Activated B cell treated with CpG ODN at 0.5 μM for 24 hours (primary cell): ENCODE measurements around the gene PLCL2. TPM values are rescaled to one million over a fixed set of nuclear protein-coding genes. Genes with fewer than 3 reads are reported as not detected.

Source experiments
- ATAC-seq: fragments of 200-7000 bp; cut with Tn5 transposase; one replicate; pipeline ENCODE4 v1.10.0; 2021; ENCODE audit warnings: low read depth, mild to moderate bottlenecking, moderate library complexity
- CTCF ChIA-PET: fragments of 350-600 bp; sonication (Branson Sonifier 250); formaldehyde crosslinking; loops from one replicate; lab custom pipeline; 2021; ENCODE audit warnings: antibody characterized with exemption; lab: Charles Lee
- POLR2A ChIA-PET: fragments of 350-600 bp; sonication (Branson Sonifier 250); formaldehyde crosslinking; loops from one replicate; lab custom pipeline; 2021; ENCODE audit warnings: antibody characterized with exemption; lab: Charles Lee
- DNase-seq: peaks from one replicate; pipeline ENCODE4 v3.0.0; 2022
- H3K27ac Mint-ChIP-seq: one replicate; pipeline ENCODE4 v1.8.0; 2020; ENCODE audit warnings: mixed read lengths
- H3K27me3 Mint-ChIP-seq: one replicate; pipeline ENCODE4 v1.8.0; 2021; ENCODE audit warnings: mixed read lengths
- H3K36me3 Mint-ChIP-seq: one replicate; pipeline ENCODE4 v1.8.0; 2021; ENCODE audit warnings: low read depth, mixed read lengths
- H3K4me1 Mint-ChIP-seq: one replicate; pipeline ENCODE4 v1.8.0; 2021; ENCODE audit warnings: mixed read lengths
- H3K4me3 Mint-ChIP-seq: one replicate; pipeline ENCODE4 v1.8.0; 2020; ENCODE audit warnings: mild to moderate bottlenecking, mixed read lengths
- H3K9me3 Mint-ChIP-seq: one replicate; pipeline ENCODE4 v1.8.0; 2020; ENCODE audit warnings: mixed read lengths
- CTCF ChIP-seq: fragments of 200-600 bp; IDR thresholded peaks from one replicate; pipeline ENCODE4 v1.8.0; 2022; ENCODE audit warnings: antibody characterized with exemption, mild to moderate bottlenecking
- intact Hi-C: fragments of 100-400 bp; cut with micrococcal nuclease; formaldehyde crosslinking; loops from one replicate; pipeline ENCODE4 v1.15.1; 2024
- total RNA-seq: library from RNA; stranded (reverse); gene quantifications from 2 replicates; pipeline ENCODE4 v1.2.3, GENCODE V29; 2022

PLCL2 gene
- total RNA-seq, 1 donor from 2014 or later: 40.0 TPM

GRCh38 chr3:17130956-17131355, 246.2 kb downstream of the PLCL2 start:
- Mint-ChIP-seq H3K36me3 (no peaks in the 10 kb centered on the region), H3K4me3 (no peak overlapping the region), H3K9me3 (peaks cover 16% of the 10 kb centered on the region), H3K27me3 (no peaks in the 10 kb centered on the region), H3K4me1 (no peaks in the 10 kb centered on the region), H3K27ac (no peak overlapping the region)
- CTCF ChIA-PET: no interaction called here
- DNase-seq (no peak), ATAC-seq (no peak)
- TF ChIP-seq CTCF: no peak
- intact Hi-C loops: no loop called here
- POLR2A ChIA-PET: interaction anchor here (0.7 kb wide), 1 partner anchor 205 kb away, joined by 3 read pairs; no protein-coding TSS in a partner anchor

GRCh38 chr3:17132286-17133115, 247.7 kb downstream of the PLCL2 start:
- CTCF ChIA-PET: no interaction called here
- no peak overlapping the region for H3K27ac Mint-ChIP-seq
- no peak for DNase-seq
- H3K27me3 Mint-ChIP-seq: no peaks in the 10 kb centered on the region
- TF ChIP-seq CTCF: no peak
- H3K9me3 Mint-ChIP-seq: peaks cover 13% of the 10 kb centered on the region
- no peak for ATAC-seq
- POLR2A ChIA-PET: no interaction called here
- no peak overlapping the region for H3K4me3 Mint-ChIP-seq
- H3K36me3 Mint-ChIP-seq: no peaks in the 10 kb centered on the region
- intact Hi-C loops: no loop called here
- no peaks in the 10 kb centered on the region for H3K4me1 Mint-ChIP-seq

GRCh38 chr3:17133632-17134545, 249.1 kb downstream of the PLCL2 start:
- DNase-seq: no peak
- Mint-ChIP-seq H3K27me3 (no peaks in the 10 kb centered on the region), H3K36me3 (no peaks in the 10 kb centered on the region), H3K9me3 (peaks cover 6% of the 10 kb centered on the region), H3K4me3 (no peak overlapping the region), H3K27ac (no peak overlapping the region), H3K4me1 (no peaks in the 10 kb centered on the region)
- ChIA-PET CTCF (no interaction called here), POLR2A (no interaction called here)
- TF ChIP-seq CTCF: no peak
- ATAC-seq: no peak
- intact Hi-C loops: no loop called here

GRCh38 chr3:17135696-17136095, 250.9 kb downstream of the PLCL2 start:
- CTCF ChIA-PET: no interaction called here
- POLR2A ChIA-PET: no interaction called here
- intact Hi-C loops: no loop called here

More at GRCh38 chr3:17135696-17136095, 250.9 kb downstream of the PLCL2 start:
- peaks cover 5% of the 10 kb centered on the region for H3K27me3 Mint-ChIP-seq
- no peak overlapping the region for H3K4me3 Mint-ChIP-seq
- no peaks in the 10 kb centered on the region for H3K36me3 Mint-ChIP-seq
- no peak overlapping the region for H3K27ac Mint-ChIP-seq
- TF ChIP-seq CTCF: no peak
- peaks cover 6% of the 10 kb centered on the region for H3K9me3 Mint-ChIP-seq
- H3K4me1 Mint-ChIP-seq: peaks cover 9% of the 10 kb centered on the region
- no peak for ATAC-seq
- DNase-seq: no peak
